NT2/D1 (cell line): ENCODE measurements around the gene SMG5.

Experiments
- SUZ12 ChIP-seq: IDR thresholded peaks from 2 replicates; pipeline ENCODE4 v1.6.1; 2011; ENCODE audit not compliant: insufficient read length, insufficient read depth; ENCODE audit errors: extremely low read depth
- YY1 ChIP-seq: IDR thresholded peaks from 2 replicates; pipeline ENCODE4 v1.6.1; 2011; ENCODE audit not compliant: insufficient read length, insufficient read depth
- ZNF274 ChIP-seq: IDR thresholded peaks from 2 replicates; pipeline ENCODE4 v1.6.1; 2011; ENCODE audit warnings: mild to moderate bottlenecking, low read depth, low read length

- TF ChIP-seq YY1 = no peak
- TF ChIP-seq ZNF274 = no peak
- TF ChIP-seq SUZ12 = no peak
These were observed 10.4 kb upstream of the SMG5 start for GRCh38 chr1:156293098-156293434.
